GM15510 (cell line): ENCODE data around the gene GRAMD1A.

Source experiments
- POLR2A ChIP-seq: IDR thresholded peaks from 3 replicates; pipeline ENCODE4 v1.6.1; 2011; ENCODE audit warnings: borderline replicate concordance; ENCODE audit not compliant: insufficient read length; ENCODE audit errors: extremely low read depth

GRAMD1A gene

GRCh38 chr19:35022460-35022859 lies 22.3 kb downstream of the GRAMD1A start:
- TF ChIP-seq POLR2A, result no peak

GRCh38 chr19:35023428-35023827 lies 23.3 kb downstream of the GRAMD1A start:
- no peak for TF ChIP-seq POLR2A

- no peak for TF ChIP-seq POLR2A
These were observed 24.0 kb downstream of the GRAMD1A start for GRCh38 chr19:35024095-35024494.

- no peak for TF ChIP-seq POLR2A
These were observed 25.8 kb downstream of the GRAMD1A start for GRCh38 chr19:35025969-35026368.

GRCh38 chr19:35026418-35026817 lies 26.3 kb downstream of the GRAMD1A start:
- no peak for TF ChIP-seq POLR2A

GRCh38 chr19:35027009-35027408 lies 26.9 kb downstream of the GRAMD1A start:
- no peak for TF ChIP-seq POLR2A

GRCh38 chr19:35027851-35028599 lies 27.9 kb downstream of the GRAMD1A start:
- no peak for TF ChIP-seq POLR2A

GRCh38 chr19:35029737-35030256 lies 29.7 kb downstream of the GRAMD1A start:
- no peak for TF ChIP-seq POLR2A

GRCh38 chr19:35030257-35031071 lies 30.3 kb downstream of the GRAMD1A start, which contains the start of gene SCN1B:
TSS of gene SCN1B (plus strand) at chr19:35030470. CDS start at chr19:35030821, 351 bp downstream.
- TF ChIP-seq POLR2A, result no peak

GRCh38 chr19:35031072-35031881 lies 31.2 kb downstream of the GRAMD1A start:
- no peak for TF ChIP-seq POLR2A

- no peak for TF ChIP-seq POLR2A
These were observed 32.3 kb downstream of the GRAMD1A start for GRCh38 chr19:35032356-35032865.

GRCh38 chr19:35033067-35034004 lies 33.2 kb downstream of the GRAMD1A start:
- TF ChIP-seq POLR2A, result no peak

GRCh38 chr19:35034005-35034502 lies 33.9 kb downstream of the GRAMD1A start:
- no peak for TF ChIP-seq POLR2A
